GM23338 (cell line): Measurements from ENCODE around the gene RSAD1. TPM values are rescaled to one million over a fixed set of nuclear protein-coding genes. Genes with fewer than 3 reads are reported as not detected.

ENCODE experiments used
- ATAC-seq: fragments of 200-7000 bp; cut with Tn5 transposase; 3 replicates; pipeline ENCODE4 v1.9.1; 2020
- DNase-seq: peaks from one replicate; pipeline ENCODE4 v3.0.0-alpha.2; 2015; ENCODE audit warnings: low spot score
- H2AFZ ChIP-seq: fragments of 200-600 bp; sonication (generic); 2 replicates; pipeline ENCODE4 v1.8.0; 2016; ENCODE audit warnings: antibody characterized with exemption, mild to moderate bottlenecking, moderate library complexity
- H3F3A ChIP-seq: fragments of 200-600 bp; sonication (generic); replicated peaks from 2 replicates; pipeline ENCODE4 v1.8.0; 2017; ENCODE audit warnings: antibody characterized with exemption, mixed run types, low read depth
- H3K27ac ChIP-seq: fragments of 200-600 bp; sonication (generic); 2 replicates; pipeline ENCODE4 v1.6.1; 2016; ENCODE audit warnings: low read depth
- H3K27me3 ChIP-seq: fragments of 200-600 bp; sonication (generic); 2 replicates; pipeline ENCODE4 v1.8.0; 2016; ENCODE audit warnings: mild to moderate bottlenecking, mixed run types, moderate library complexity; ENCODE audit not compliant: insufficient read depth
- H3K36me3 ChIP-seq: fragments of 200-600 bp; sonication (generic); 2 replicates; pipeline ENCODE4 v1.8.0; 2016; ENCODE audit warnings: mild to moderate bottlenecking; ENCODE audit not compliant: insufficient read depth
- H3K4me1 ChIP-seq: fragments of 200-600 bp; sonication (generic); 2 replicates; pipeline ENCODE4 v1.8.0; 2016; ENCODE audit warnings: mild to moderate bottlenecking, moderate library complexity; ENCODE audit not compliant: insufficient read depth
- H3K4me2 ChIP-seq: fragments of 200-600 bp; sonication (generic); 2 replicates; pipeline ENCODE4 v1.7.1; 2017; ENCODE audit warnings: mixed run types
- H3K4me3 ChIP-seq: fragments of 200-600 bp; sonication (generic); 2 replicates; pipeline ENCODE4 v1.6.1; 2016; ENCODE audit warnings: mixed run types
- H3K79me2 ChIP-seq: fragments of 200-600 bp; sonication (generic); replicated peaks from 2 replicates; pipeline ENCODE4 v1.8.0; 2017; ENCODE audit warnings: mild to moderate bottlenecking; ENCODE audit not compliant: insufficient read depth
- H3K9me2 ChIP-seq: fragments of 200-600 bp; sonication (generic); 2 replicates; pipeline ENCODE4 v1.8.0; 2017; ENCODE audit not compliant: insufficient read depth
- H4K20me1 ChIP-seq: fragments of 200-600 bp; sonication (generic); replicated peaks from 2 replicates; pipeline ENCODE4 v1.8.0; 2017; ENCODE audit warnings: mild to moderate bottlenecking; ENCODE audit not compliant: insufficient read depth
- H3K27ac Mint-ChIP-seq: 2 replicates; pipeline ENCODE4 v1.8.0; 2020; ENCODE audit warnings: inconsistent platforms, mild to moderate bottlenecking, moderate library complexity, mixed read lengths
- H3K27me3 Mint-ChIP-seq: 3 replicates; pipeline ENCODE4 v1.8.0; 2022; ENCODE audit warnings: low read depth, mild to moderate bottlenecking, moderate library complexity, mixed read lengths, inconsistent platforms; ENCODE audit not compliant: insufficient read depth, poor library complexity
- H3K36me3 Mint-ChIP-seq: 3 replicates; pipeline ENCODE4 v1.8.0; 2021; ENCODE audit warnings: low read depth, mild to moderate bottlenecking, inconsistent platforms, moderate library complexity, mixed read lengths
- H3K4me1 Mint-ChIP-seq: 3 replicates; pipeline ENCODE4 v1.8.0; 2020; ENCODE audit warnings: mild to moderate bottlenecking, inconsistent platforms, mixed read lengths
- H3K4me3 Mint-ChIP-seq: 3 replicates; pipeline ENCODE4 v1.8.0; 2021; ENCODE audit warnings: moderate library complexity, mild to moderate bottlenecking, inconsistent platforms, mixed read lengths
- H3K9me3 Mint-ChIP-seq: 3 replicates; pipeline ENCODE4 v1.8.0; 2020; ENCODE audit warnings: moderate library complexity, mild to moderate bottlenecking, inconsistent platforms, mixed read lengths
- CREB1 ChIP-seq: fragments of 250-450 bp; sonication (Bioruptor Pico); IDR thresholded peaks from 2 replicates; pipeline ENCODE4 v1.5.0; 2020; ENCODE audit warnings: low read depth, mild to moderate bottlenecking, moderate library complexity
- EZH2 ChIP-seq: fragments of 200-600 bp; sonication (generic); IDR thresholded peaks from one replicate; pipeline ENCODE4 v1.8.0; 2017; ENCODE audit warnings: antibody characterized with exemption, mild to moderate bottlenecking, low read depth; ENCODE audit not compliant: unreplicated experiment
- EZH2phosphoT487 ChIP-seq: fragments of 200-600 bp; sonication (generic); IDR thresholded peaks from one replicate; pipeline ENCODE4 v1.8.1; 2018; ENCODE audit warnings: antibody characterized with exemption; ENCODE audit not compliant: unreplicated experiment
- JUNB ChIP-seq: IDR thresholded peaks from one replicate; pipeline ENCODE4 v1.6.1; 2016; ENCODE audit warnings: antibody characterized with exemption; ENCODE audit not compliant: unreplicated experiment
- NANOG ChIP-seq: IDR thresholded peaks from 2 replicates; pipeline ENCODE4 v1.6.1; 2016; ENCODE audit warnings: antibody characterized with exemption, borderline replicate concordance
- POLR2AphosphoS5 ChIP-seq: IDR thresholded peaks from 2 replicates; pipeline ENCODE4 v1.6.1; 2016; ENCODE audit warnings: antibody characterized with exemption, low read depth
- STAT1 ChIP-seq: IDR thresholded peaks from one replicate; pipeline ENCODE4 v1.6.1; 2016; ENCODE audit warnings: antibody characterized with exemption; ENCODE audit not compliant: unreplicated experiment
- ZNF114 ChIP-seq: fragments of 250-450 bp; sonication (Bioruptor Pico); IDR thresholded peaks from 2 replicates; pipeline ENCODE4 v1.5.0; 2020; ENCODE audit warnings: mild to moderate bottlenecking, moderate library complexity
- ZNF331 ChIP-seq: fragments of 250-450 bp; sonication (Bioruptor Pico); IDR thresholded peaks from 2 replicates; pipeline ENCODE4 v1.5.0; 2020; ENCODE audit warnings: low read depth, mild to moderate bottlenecking, moderate library complexity
- polyA plus RNA-seq: library from polyadenylated mRNA; unstranded; fragments of >200 nt; fragmentation: Nextera tagmentation; extraction: Ambion mirVana; gene quantifications from 2 replicates; pipeline ENCODE4 v1.2.1, GENCODE V29; 2016
- total RNA-seq: library from RNA; depleted of rRNA; stranded (reverse); fragments of >200 nt; shearing (Covaris generic); gene quantifications from 2 replicates; pipeline ENCODE4 v1.2.3, GENCODE V29; 2014
- TF ChIP-seq, protein P1 (sequence below): IDR thresholded peaks from one replicate; pipeline ENCODE4 v1.6.1; 2018; ENCODE audit warnings: antibody characterized with exemption; ENCODE audit not compliant: unreplicated experiment
- TF ChIP-seq, protein P2 (sequence below): IDR thresholded peaks from 2 replicates; pipeline ENCODE4 v1.6.1; 2016; ENCODE audit warnings: antibody characterized with exemption
- TF ChIP-seq, protein P3 (sequence below), 2 experiments: fragments of 200-600 bp in 1 of 2; sonication (generic) in 1 of 2; conservative IDR thresholded peaks; 2 replicates each; pipeline versions ENCODE4 v1.5.1 to v1.6.1; 2016 to 2017; ENCODE audit warnings: antibody characterized with exemption in 2 of 2, low read depth in 2 of 2, mild to moderate bottlenecking in 2 of 2, moderate library complexity in 1 of 2
- TF ChIP-seq, protein P4 (sequence below): fragments of 250-450 bp; sonication (Bioruptor Pico); IDR thresholded peaks from 2 replicates; pipeline ENCODE4 v1.5.0; 2020; ENCODE audit warnings: mild to moderate bottlenecking, moderate library complexity

Gene RSAD1
- total and polyA plus RNA-seq, 2 experiments from 2014 or later = 18.4 to 28.7 TPM

DNA sequence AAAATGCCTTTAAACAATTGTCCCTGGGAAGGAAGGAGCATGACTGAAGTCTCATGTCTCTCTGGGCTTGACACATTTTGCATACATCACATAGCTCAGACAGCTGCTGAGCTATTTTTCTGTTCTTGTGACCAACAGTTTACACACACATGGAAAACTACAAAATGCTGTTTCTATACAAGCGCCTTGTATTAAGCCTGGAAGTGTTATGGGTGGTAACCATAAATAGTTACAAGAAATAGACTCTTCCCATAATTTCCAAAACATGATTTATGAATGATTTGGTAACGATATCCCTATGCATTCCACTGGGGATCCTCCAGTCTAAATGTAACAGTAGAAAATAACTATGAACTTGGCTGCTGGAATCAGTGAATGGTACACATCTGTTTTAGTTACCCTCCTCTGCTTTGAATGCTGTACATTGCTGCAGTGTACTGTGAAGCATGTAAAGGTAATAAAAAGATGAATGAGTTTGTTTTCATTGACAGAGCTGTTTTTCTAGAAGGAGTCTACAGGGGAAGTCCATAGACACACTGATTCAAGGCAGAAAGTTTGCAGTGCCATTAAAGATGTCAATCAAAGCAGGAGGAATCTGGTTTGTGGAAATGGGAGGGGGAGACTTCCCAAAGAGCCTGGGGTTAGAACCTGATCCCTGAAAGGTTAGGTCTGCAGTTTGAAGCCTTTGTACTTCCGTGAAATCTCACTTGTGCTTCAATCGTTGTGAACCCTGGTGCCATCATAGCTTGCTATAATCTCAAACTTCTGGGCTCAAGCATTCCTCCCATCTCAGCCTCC, 47.6 kb upstream of the RSAD1 start:
- no peaks in the 10 kb centered on the region for H3K9me2 ChIP-seq
- H3K4me2 ChIP-seq = no peak overlapping the region
- H4K20me1 ChIP-seq = no peaks in the 10 kb centered on the region
- peaks cover 8% of the 10 kb centered on the region for H3K27me3 Mint-ChIP-seq
- H2AFZ ChIP-seq = no peak overlapping the region
- H3K36me3 Mint-ChIP-seq = no peaks in the 10 kb centered on the region
- H3K27me3 ChIP-seq = no peaks in the 10 kb centered on the region
- no peaks in the 10 kb centered on the region for H3K36me3 ChIP-seq
- no peak for DNase-seq
- TF ChIP-seq POLR2AphosphoS5 (no peak), JUNB (no peak), STAT1 (no peak), ZNF331 (no peak), EZH2phosphoT487 (no peak), CREB1 (CRISPR knock-in tag) (no peak), NANOG (no peak), ZNF114 (CRISPR knock-in tag) (no peak), EZH2 (no peak)
- TF ChIP-seq, protein P1, sequence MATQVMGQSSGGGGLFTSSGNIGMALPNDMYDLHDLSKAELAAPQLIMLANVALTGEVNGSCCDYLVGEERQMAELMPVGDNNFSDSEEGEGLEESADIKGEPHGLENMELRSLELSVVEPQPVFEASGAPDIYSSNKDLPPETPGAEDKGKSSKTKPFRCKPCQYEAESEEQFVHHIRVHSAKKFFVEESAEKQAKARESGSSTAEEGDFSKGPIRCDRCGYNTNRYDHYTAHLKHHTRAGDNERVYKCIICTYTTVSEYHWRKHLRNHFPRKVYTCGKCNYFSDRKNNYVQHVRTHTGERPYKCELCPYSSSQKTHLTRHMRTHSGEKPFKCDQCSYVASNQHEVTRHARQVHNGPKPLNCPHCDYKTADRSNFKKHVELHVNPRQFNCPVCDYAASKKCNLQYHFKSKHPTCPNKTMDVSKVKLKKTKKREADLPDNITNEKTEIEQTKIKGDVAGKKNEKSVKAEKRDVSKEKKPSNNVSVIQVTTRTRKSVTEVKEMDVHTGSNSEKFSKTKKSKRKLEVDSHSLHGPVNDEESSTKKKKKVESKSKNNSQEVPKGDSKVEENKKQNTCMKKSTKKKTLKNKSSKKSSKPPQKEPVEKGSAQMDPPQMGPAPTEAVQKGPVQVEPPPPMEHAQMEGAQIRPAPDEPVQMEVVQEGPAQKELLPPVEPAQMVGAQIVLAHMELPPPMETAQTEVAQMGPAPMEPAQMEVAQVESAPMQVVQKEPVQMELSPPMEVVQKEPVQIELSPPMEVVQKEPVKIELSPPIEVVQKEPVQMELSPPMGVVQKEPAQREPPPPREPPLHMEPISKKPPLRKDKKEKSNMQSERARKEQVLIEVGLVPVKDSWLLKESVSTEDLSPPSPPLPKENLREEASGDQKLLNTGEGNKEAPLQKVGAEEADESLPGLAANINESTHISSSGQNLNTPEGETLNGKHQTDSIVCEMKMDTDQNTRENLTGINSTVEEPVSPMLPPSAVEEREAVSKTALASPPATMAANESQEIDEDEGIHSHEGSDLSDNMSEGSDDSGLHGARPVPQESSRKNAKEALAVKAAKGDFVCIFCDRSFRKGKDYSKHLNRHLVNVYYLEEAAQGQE = no peak
- TF ChIP-seq, protein P2, sequence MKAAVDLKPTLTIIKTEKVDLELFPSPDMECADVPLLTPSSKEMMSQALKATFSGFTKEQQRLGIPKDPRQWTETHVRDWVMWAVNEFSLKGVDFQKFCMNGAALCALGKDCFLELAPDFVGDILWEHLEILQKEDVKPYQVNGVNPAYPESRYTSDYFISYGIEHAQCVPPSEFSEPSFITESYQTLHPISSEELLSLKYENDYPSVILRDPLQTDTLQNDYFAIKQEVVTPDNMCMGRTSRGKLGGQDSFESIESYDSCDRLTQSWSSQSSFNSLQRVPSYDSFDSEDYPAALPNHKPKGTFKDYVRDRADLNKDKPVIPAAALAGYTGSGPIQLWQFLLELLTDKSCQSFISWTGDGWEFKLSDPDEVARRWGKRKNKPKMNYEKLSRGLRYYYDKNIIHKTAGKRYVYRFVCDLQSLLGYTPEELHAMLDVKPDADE = no peak
- TF ChIP-seq, protein P3, sequence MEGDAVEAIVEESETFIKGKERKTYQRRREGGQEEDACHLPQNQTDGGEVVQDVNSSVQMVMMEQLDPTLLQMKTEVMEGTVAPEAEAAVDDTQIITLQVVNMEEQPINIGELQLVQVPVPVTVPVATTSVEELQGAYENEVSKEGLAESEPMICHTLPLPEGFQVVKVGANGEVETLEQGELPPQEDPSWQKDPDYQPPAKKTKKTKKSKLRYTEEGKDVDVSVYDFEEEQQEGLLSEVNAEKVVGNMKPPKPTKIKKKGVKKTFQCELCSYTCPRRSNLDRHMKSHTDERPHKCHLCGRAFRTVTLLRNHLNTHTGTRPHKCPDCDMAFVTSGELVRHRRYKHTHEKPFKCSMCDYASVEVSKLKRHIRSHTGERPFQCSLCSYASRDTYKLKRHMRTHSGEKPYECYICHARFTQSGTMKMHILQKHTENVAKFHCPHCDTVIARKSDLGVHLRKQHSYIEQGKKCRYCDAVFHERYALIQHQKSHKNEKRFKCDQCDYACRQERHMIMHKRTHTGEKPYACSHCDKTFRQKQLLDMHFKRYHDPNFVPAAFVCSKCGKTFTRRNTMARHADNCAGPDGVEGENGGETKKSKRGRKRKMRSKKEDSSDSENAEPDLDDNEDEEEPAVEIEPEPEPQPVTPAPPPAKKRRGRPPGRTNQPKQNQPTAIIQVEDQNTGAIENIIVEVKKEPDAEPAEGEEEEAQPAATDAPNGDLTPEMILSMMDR (conservative IDR thresholded peaks at IDR 0.05; ENCODE audit: low read depth in 2 of 2) = no peak
- TF ChIP-seq, protein P4, sequence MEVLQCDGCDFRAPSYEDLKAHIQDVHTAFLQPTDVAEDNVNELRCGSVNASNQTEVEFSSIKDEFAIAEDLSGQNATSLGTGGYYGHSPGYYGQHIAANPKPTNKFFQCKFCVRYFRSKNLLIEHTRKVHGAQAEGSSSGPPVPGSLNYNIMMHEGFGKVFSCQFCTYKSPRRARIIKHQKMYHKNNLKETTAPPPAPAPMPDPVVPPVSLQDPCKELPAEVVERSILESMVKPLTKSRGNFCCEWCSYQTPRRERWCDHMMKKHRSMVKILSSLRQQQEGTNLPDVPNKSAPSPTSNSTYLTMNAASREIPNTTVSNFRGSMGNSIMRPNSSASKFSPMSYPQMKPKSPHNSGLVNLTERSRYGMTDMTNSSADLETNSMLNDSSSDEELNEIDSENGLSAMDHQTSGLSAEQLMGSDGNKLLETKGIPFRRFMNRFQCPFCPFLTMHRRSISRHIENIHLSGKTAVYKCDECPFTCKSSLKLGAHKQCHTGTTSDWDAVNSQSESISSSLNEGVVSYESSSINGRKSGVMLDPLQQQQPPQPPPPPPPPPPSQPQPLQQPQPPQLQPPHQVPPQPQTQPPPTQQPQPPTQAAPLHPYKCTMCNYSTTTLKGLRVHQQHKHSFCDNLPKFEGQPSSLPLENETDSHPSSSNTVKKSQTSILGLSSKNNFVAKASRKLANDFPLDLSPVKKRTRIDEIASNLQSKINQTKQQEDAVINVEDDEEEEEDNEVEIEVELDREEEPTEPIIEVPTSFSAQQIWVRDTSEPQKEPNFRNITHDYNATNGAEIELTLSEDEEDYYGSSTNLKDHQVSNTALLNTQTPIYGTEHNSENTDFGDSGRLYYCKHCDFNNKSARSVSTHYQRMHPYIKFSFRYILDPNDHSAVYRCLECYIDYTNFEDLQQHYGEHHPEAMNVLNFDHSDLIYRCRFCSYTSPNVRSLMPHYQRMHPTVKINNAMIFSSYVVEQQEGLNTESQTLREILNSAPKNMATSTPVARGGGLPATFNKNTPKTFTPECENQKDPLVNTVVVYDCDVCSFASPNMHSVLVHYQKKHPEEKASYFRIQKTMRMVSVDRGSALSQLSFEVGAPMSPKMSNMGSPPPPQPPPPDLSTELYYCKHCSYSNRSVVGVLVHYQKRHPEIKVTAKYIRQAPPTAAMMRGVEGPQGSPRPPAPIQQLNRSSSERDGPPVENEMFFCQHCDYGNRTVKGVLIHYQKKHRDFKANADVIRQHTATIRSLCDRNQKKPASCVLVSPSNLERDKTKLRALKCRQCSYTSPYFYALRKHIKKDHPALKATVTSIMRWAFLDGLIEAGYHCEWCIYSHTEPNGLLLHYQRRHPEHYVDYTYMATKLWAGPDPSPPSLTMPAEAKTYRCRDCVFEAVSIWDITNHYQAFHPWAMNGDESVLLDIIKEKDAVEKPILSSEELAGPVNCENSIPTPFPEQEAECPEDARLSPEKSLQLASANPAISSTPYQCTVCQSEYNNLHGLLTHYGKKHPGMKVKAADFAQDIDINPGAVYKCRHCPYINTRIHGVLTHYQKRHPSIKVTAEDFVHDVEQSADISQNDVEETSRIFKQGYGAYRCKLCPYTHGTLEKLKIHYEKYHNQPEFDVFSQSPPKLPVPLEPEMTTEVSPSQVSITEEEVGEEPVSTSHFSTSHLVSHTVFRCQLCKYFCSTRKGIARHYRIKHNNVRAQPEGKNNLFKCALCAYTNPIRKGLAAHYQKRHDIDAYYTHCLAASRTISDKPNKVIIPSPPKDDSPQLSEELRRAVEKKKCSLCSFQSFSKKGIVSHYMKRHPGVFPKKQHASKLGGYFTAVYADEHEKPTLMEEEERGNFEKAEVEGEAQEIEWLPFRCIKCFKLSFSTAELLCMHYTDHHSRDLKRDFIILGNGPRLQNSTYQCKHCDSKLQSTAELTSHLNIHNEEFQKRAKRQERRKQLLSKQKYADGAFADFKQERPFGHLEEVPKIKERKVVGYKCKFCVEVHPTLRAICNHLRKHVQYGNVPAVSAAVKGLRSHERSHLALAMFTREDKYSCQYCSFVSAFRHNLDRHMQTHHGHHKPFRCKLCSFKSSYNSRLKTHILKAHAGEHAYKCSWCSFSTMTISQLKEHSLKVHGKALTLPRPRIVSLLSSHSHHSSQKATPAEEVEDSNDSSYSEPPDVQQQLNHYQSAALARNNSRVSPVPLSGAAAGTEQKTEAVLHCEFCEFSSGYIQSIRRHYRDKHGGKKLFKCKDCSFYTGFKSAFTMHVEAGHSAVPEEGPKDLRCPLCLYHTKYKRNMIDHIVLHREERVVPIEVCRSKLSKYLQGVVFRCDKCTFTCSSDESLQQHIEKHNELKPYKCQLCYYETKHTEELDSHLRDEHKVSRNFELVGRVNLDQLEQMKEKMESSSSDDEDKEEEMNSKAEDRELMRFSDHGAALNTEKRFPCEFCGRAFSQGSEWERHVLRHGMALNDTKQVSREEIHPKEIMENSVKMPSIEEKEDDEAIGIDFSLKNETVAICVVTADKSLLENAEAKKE = no peak
- H3K27ac ChIP-seq = 0 out of 2 replicates have a peak overlapping the region, but pooled peaks have one; percentile 19
- peaks cover 13% of the 10 kb centered on the region for H3K4me1 Mint-ChIP-seq
- H3K4me1 ChIP-seq = peaks cover 13% of the 10 kb centered on the region
- H3K79me2 ChIP-seq = peaks cover 5% of the 10 kb centered on the region
- H3K4me3 Mint-ChIP-seq = no peak overlapping the region
- peaks cover 7% of the 10 kb centered on the region; the same call in 1 of the 2 replicates for H3F3A ChIP-seq
- H3K4me3 ChIP-seq = no peak overlapping the region
- no peaks in the 10 kb centered on the region; the same call in 1 of the 3 replicates for H3K9me3 Mint-ChIP-seq
- no peak for ATAC-seq
- no peak overlapping the region for H3K27ac Mint-ChIP-seq
